Bronchial epithelial cell (primary cell): Measurements from ENCODE around the gene NDUFA6. TPM values are rescaled to one million over a fixed set of nuclear protein-coding genes. Genes with fewer than 3 reads are reported as not detected.
"Not testable (repeated sequence)": the region's sequence is repeated elsewhere in the genome, so short reads cannot be mapped to it uniquely, and the experiment has no call there.

Experiments used
- DNase-seq: peaks from one replicate; pipeline ENCODE4 v3.0.0-alpha.2; 2010; ENCODE audit warnings: low read depth
- FAIRE-seq: peaks from 2 replicates; lab custom pipeline; 2011; peaks lifted over from hg19 to GRCh38; lab: Jason Lieb, UNC
- H3K27me3 ChIP-seq: 2 replicates; pipeline ENCODE4 v1.5.1; 2011; ENCODE audit warnings: low read length; ENCODE audit not compliant: control insufficient read depth, insufficient read depth
- H3K36me3 ChIP-seq: 2 replicates; pipeline ENCODE4 v1.5.1; 2011; ENCODE audit warnings: low read length; ENCODE audit not compliant: control insufficient read depth, insufficient read depth
- H3K4me3 ChIP-seq: 2 replicates; pipeline ENCODE4 v1.5.1; 2011; ENCODE audit warnings: mild to moderate bottlenecking, low read depth, low read length, control low read depth
- CTCF ChIP-seq: IDR thresholded peaks from 2 replicates; pipeline ENCODE4 v1.5.1; 2011; ENCODE audit warnings: mild to moderate bottlenecking, moderate library complexity, low read length, control low read depth, inconsistent platforms; ENCODE audit not compliant: insufficient read depth, severe bottlenecking
- total RNA-seq: library from RNA; depleted of rRNA; stranded (reverse); fragments of >200 nt; gene quantifications from 2 replicates; pipeline ENCODE4 v1.2.1, GENCODE V29; 2014

Gene NDUFA6
- total RNA-seq, 1 donor from 2014 or later: 64.8 TPM

- no peak for TF ChIP-seq CTCF
- no peak for DNase-seq
- Histone ChIP-seq H3K27me3 (no peaks in the 10 kb centered on the region), H3K36me3 (no peaks in the 10 kb centered on the region), H3K4me3 (no peak overlapping the region)
- no peak for FAIRE-seq
Measured at GRCh38 chr22:42111798-42112197, 21.2 kb upstream of the NDUFA6 start.

- TF ChIP-seq CTCF: no peak
- DNase-seq: no peak
- Histone ChIP-seq H3K4me3 (no peak overlapping the region), H3K27me3 (no peaks in the 10 kb centered on the region), H3K36me3 (no peaks in the 10 kb centered on the region)
- no peak for FAIRE-seq
Measured at GRCh38 chr22:42108848-42109247, 18.3 kb upstream of the NDUFA6 start.

GRCh38 chr22:42104332-42104860 lies 13.8 kb upstream of the NDUFA6 start:
- not testable (repeated sequence) for H3K27me3 ChIP-seq, H3K4me3 ChIP-seq, H3K36me3 ChIP-seq, DNase-seq, FAIRE-seq

- FAIRE-seq: no peak
Measured at GRCh38 chr22:42101199-42101598, 10.6 kb upstream of the NDUFA6 start.

GRCh38 chr22:42091455-42091782 lies 847 bp upstream of the NDUFA6 start:
- no peak for TF ChIP-seq CTCF
- DNase-seq (no peak), FAIRE-seq (no peak)
- H3K36me3 ChIP-seq: peaks cover 3% of the 10 kb centered on the region
- H3K4me3 ChIP-seq: peak overlapping the region; percentile 52
- H3K27me3 ChIP-seq: no peaks in the 10 kb centered on the region

More at GRCh38 chr22:42101199-42101598, 10.6 kb upstream of the NDUFA6 start:
- Histone ChIP-seq H3K4me3 (no peak overlapping the region), H3K27me3 (no peaks in the 10 kb centered on the region), H3K36me3 (no peaks in the 10 kb centered on the region)
- TF ChIP-seq CTCF: no peak
- DNase-seq: no peak

GRCh38 chr22:42086051-42086450 lies 4.5 kb downstream of the NDUFA6 start:
- Histone ChIP-seq H3K4me3 (no peak overlapping the region), H3K27me3 (no peaks in the 10 kb centered on the region), H3K36me3 (peaks cover 8% of the 10 kb centered on the region)
- DNase-seq (no peak), FAIRE-seq (no peak)
- TF ChIP-seq CTCF: no peak
